Activated CD4-positive, alpha-beta memory T cell treated with anti-CD3 and anti-CD28 coated beads for 36 hours (primary cell): ENCODE measurements around the gene ALDH3A2. TPM values are rescaled to one million over a fixed set of nuclear protein-coding genes. Genes with fewer than 3 reads are reported as not detected.

Experiments
- CTCF ChIA-PET: fragments of 350-600 bp; sonication (Branson Sonifier 250); formaldehyde crosslinking; loops from one replicate; lab custom pipeline; 2021; ENCODE audit warnings: antibody characterized with exemption, inconsistent platforms; lab: Charles Lee
- POLR2A ChIA-PET: fragments of 350-600 bp; sonication (Branson Sonifier 250); formaldehyde crosslinking; loops from one replicate; lab custom pipeline; 2021; ENCODE audit warnings: antibody characterized with exemption; lab: Charles Lee
- DNase-seq: peaks from one replicate; pipeline ENCODE4 v3.0.0-alpha.2; 2020
- H3K27ac Mint-ChIP-seq: one replicate; pipeline ENCODE4 v1.8.0; 2021; ENCODE audit warnings: mixed read lengths
- H3K27me3 Mint-ChIP-seq: one replicate; pipeline ENCODE4 v1.8.0; 2021; ENCODE audit warnings: mixed read lengths
- H3K36me3 Mint-ChIP-seq: one replicate; pipeline ENCODE4 v1.8.0; 2021; ENCODE audit warnings: mixed read lengths
- H3K4me1 Mint-ChIP-seq: one replicate; pipeline ENCODE4 v1.8.0; 2021; ENCODE audit warnings: low read depth, mixed read lengths
- H3K4me3 Mint-ChIP-seq: one replicate; pipeline ENCODE4 v1.8.0; 2021; ENCODE audit warnings: mild to moderate bottlenecking, mixed read lengths
- H3K9me3 Mint-ChIP-seq: one replicate; pipeline ENCODE4 v1.8.0; 2021; ENCODE audit warnings: mixed read lengths
- intact Hi-C: fragments of 100-400 bp; cut with micrococcal nuclease; formaldehyde crosslinking; loops from one replicate; pipeline ENCODE4 v1.15.1; 2023
- total RNA-seq, 2 experiments: library from RNA; stranded (reverse); gene quantifications; one replicate each; pipeline ENCODE4 v1.2.3, GENCODE V29; 2021

ALDH3A2 gene
- total RNA-seq, 2 experiments from 2014 or later: 27.3 to 35.7 TPM

DNA sequence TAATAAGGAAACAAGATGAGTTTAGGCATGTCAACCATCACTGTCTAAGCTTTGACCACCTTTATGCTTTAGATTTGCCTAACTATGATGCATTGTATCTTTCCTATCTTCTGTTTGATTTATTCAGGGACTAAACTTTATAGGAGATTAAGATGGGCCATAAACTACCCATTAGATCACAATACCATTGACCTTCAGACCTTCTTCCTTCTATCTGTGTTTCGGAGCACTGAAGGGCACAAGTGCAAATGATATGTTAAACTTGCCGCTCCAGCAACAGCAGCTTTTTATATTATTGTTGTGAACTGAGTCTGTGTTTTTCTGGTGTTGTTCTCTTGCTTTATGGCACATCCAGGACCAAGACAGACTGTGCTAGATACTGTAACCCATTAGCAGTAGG lies 16.6 kb upstream of the ALDH3A2 start:
- Mint-ChIP-seq H3K36me3 (no peaks in the 10 kb centered on the region), H3K27me3 (peaks cover 7% of the 10 kb centered on the region), H3K27ac (no peak overlapping the region), H3K4me1 (no peaks in the 10 kb centered on the region), H3K9me3 (no peaks in the 10 kb centered on the region), H3K4me3 (no peak overlapping the region)
- DNase-seq: no peak
- ChIA-PET CTCF (interaction anchor here (1.2 kb wide), 1 partner anchor 134 kb away, joined by 5 read pairs; no protein-coding TSS in a partner anchor), POLR2A (no interaction called here)
- intact Hi-C loops: no loop called here

- CTCF ChIA-PET: interaction anchor here (0.8 to 1.9 kb wide), 2 partner anchors 103 to 121 kb away, joined by 4 to 7 read pairs; no protein-coding TSS in a partner anchor
- Mint-ChIP-seq H3K4me1 (peaks cover 16% of the 10 kb centered on the region), H3K27me3 (peaks cover 5% of the 10 kb centered on the region), H3K36me3 (no peaks in the 10 kb centered on the region), H3K4me3 (no peak overlapping the region), H3K9me3 (no peaks in the 10 kb centered on the region), H3K27ac (no peak overlapping the region)
- intact Hi-C loops: no loop called here
- POLR2A ChIA-PET: no interaction called here
- no peak for DNase-seq
Measured at GRCh38 chr17:19641687-19642372, 6.7 kb upstream of the ALDH3A2 start.

DNA sequence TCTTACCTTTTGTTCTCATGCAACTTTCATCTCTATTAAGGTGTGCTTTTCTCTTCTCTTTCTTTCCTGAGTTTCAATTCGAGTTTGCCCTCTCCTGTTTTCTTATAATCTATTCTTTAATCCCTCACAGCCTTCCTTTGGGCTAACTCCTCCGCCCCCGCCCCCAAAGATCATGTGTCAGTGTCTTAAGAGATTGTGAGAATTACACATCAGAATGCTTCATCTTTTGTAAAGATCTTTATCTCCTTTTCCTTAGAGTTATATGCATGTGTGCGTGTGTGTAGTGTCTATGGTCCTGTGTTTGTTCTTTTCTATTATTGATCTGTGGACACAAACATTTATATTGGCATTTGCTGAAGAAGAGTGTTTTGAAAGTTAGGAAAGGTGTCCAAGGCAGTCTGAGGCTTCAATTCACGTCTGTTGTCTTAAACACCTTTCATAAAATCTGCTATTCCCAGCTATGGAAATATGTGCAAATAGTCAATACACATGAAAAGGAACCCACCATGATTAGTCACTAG lies 6.1 kb upstream of the ALDH3A2 start:
- peaks cover 22% of the 10 kb centered on the region for H3K4me1 Mint-ChIP-seq
- H3K27me3 Mint-ChIP-seq: peaks cover 2% of the 10 kb centered on the region
- ChIA-PET POLR2A (no interaction called here), CTCF (interaction anchor here (1.1 to 1.9 kb wide), 2 partner anchors 102 to 120 kb away, joined by 4 to 7 read pairs; no protein-coding TSS in a partner anchor)
- H3K9me3 Mint-ChIP-seq: no peaks in the 10 kb centered on the region
- no peak overlapping the region for H3K4me3 Mint-ChIP-seq
- intact Hi-C loops: no loop called here
- no peaks in the 10 kb centered on the region for H3K36me3 Mint-ChIP-seq
- no peak for DNase-seq
- H3K27ac Mint-ChIP-seq: no peak overlapping the region

GRCh38 chr17:19644493-19645210 lies 3.9 kb upstream of the ALDH3A2 start:
- intact Hi-C loops: loop anchor here (5.0 kb wide), 1 partner anchor 267 kb away; the partner anchor contains the start of gene MAPK7
- Mint-ChIP-seq H3K4me1 (peaks cover 34% of the 10 kb centered on the region), H3K4me3 (no peak overlapping the region), H3K9me3 (no peaks in the 10 kb centered on the region), H3K27me3 (peaks cover 2% of the 10 kb centered on the region), H3K36me3 (no peaks in the 10 kb centered on the region), H3K27ac (no peak overlapping the region)
- ChIA-PET CTCF (interaction anchor here (1.1 to 6.0 kb wide), 5 partner anchors 9 to 132 kb away, joined by 3 to 50 read pairs (median 4); no protein-coding TSS in a partner anchor), POLR2A (no interaction called here)
- DNase-seq: no peak

- POLR2A ChIA-PET: no interaction called here
- Mint-ChIP-seq H3K4me1 (peaks cover 37% of the 10 kb centered on the region), H3K4me3 (no peak overlapping the region)
Measured at GRCh38 chr17:19645734-19646201, 2.8 kb upstream of the ALDH3A2 start.

GRCh38 chr17:19646788-19647696 lies 1.5 kb upstream of the ALDH3A2 start:
- peaks cover 43% of the 10 kb centered on the region for H3K4me1 Mint-ChIP-seq
- intact Hi-C loops: loop anchor here (2.0 to 5.0 kb wide), 2 partner anchors 132 to 270 kb away; partner anchors contain the start of gene MAPK7
- DNase-seq: peak; percentile 18
- H3K36me3 Mint-ChIP-seq: no peaks in the 10 kb centered on the region
- CTCF ChIA-PET: interaction anchor here (1.1 to 6.0 kb wide), 10 partner anchors 9 to 284 kb away, joined by 3 to 50 read pairs (median 14); partner anchors contain the start of genes B9D1 and SLC47A1
- no peaks in the 10 kb centered on the region for H3K9me3 Mint-ChIP-seq
- H3K27me3 Mint-ChIP-seq: no peaks in the 10 kb centered on the region
- POLR2A ChIA-PET: interaction anchor here (0.6 to 0.7 kb wide), 2 partner anchors 138 to 173 kb away, joined by 3 read pairs; no protein-coding TSS in a partner anchor
- peak overlapping the region; percentile 91 for H3K4me3 Mint-ChIP-seq
- peak overlapping the region; percentile 86 for H3K27ac Mint-ChIP-seq

More at GRCh38 chr17:19645734-19646201, 2.8 kb upstream of the ALDH3A2 start:
- H3K36me3 Mint-ChIP-seq: no peaks in the 10 kb centered on the region
- intact Hi-C loops: loop anchor here (2.0 to 5.0 kb wide), 2 partner anchors 131 to 268 kb away; partner anchors contain the start of gene MAPK7
- no peaks in the 10 kb centered on the region for H3K9me3 Mint-ChIP-seq
- peak; percentile 77 for DNase-seq
- H3K27me3 Mint-ChIP-seq: peaks cover 2% of the 10 kb centered on the region
- CTCF ChIA-PET: interaction anchor here (0.5 to 6.0 kb wide), 15 partner anchors 8 to 133 kb away, joined by 3 to 50 read pairs (median 4); partner anchors contain the start of gene SLC47A1
- no peak overlapping the region for H3K27ac Mint-ChIP-seq

GRCh38 chr17:19647697-19648474 lies 665 bp upstream of the ALDH3A2 start:
- no peaks in the 10 kb centered on the region for H3K36me3 Mint-ChIP-seq
- peak; percentile 59 for DNase-seq
- H3K9me3 Mint-ChIP-seq: no peaks in the 10 kb centered on the region
- H3K4me3 Mint-ChIP-seq: peak overlapping the region; percentile 91
- H3K27me3 Mint-ChIP-seq: no peaks in the 10 kb centered on the region
- ChIA-PET POLR2A (interaction anchor here (0.6 to 1.7 kb wide), 7 partner anchors 14 to 285 kb away, joined by 3 to 4 read pairs (median 3); partner anchors contain the start of genes B9D1 and SLC47A1), CTCF (interaction anchor here (1.3 to 6.0 kb wide), 9 partner anchors 9 to 285 kb away, joined by 3 to 50 read pairs (median 14); partner anchors contain the start of gene B9D1)
- intact Hi-C loops: loop anchor here (2.0 to 5.0 kb wide), 4 partner anchors 119 to 271 kb away; partner anchors contain the start of gene MAPK7
- peaks cover 36% of the 10 kb centered on the region for H3K4me1 Mint-ChIP-seq
- peak overlapping the region; percentile 86 for H3K27ac Mint-ChIP-seq

DNA sequence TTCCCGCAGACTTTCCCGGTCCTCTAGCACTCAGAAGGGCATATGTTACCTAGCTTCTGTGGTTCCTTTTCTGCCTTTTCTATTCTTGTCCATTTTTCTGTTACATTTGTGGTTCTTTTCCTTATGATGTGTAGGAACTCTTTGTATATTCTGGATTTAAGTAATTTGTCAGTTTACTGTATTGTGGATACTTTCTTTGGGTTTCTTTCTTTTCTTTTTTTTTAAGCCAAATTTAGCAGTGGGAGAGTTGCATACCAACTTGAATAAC lies 657 bp downstream of the ALDH3A2 start:
- no peaks in the 10 kb centered on the region for H3K27me3 Mint-ChIP-seq
- DNase-seq: no peak
- H3K27ac Mint-ChIP-seq: no peak overlapping the region
- POLR2A ChIA-PET: interaction anchor here (1.0 to 1.7 kb wide), 3 partner anchors 12 to 115 kb away, joined by 3 to 4 read pairs (median 4); partner anchors contain the start of gene SLC47A1
- CTCF ChIA-PET: interaction anchor here (1.1 to 6.0 kb wide), 6 partner anchors 11 to 137 kb away, joined by 3 to 50 read pairs (median 26); no protein-coding TSS in a partner anchor
- peaks cover 9% of the 10 kb centered on the region for H3K36me3 Mint-ChIP-seq
- intact Hi-C loops: loop anchor here (1.0 to 5.0 kb wide), 4 partner anchors 75 to 272 kb away; partner anchors contain the start of gene MAPK7
- H3K4me1 Mint-ChIP-seq: peaks cover 36% of the 10 kb centered on the region
- peak overlapping the region; percentile 91 for H3K4me3 Mint-ChIP-seq
- no peaks in the 10 kb centered on the region for H3K9me3 Mint-ChIP-seq

DNA sequence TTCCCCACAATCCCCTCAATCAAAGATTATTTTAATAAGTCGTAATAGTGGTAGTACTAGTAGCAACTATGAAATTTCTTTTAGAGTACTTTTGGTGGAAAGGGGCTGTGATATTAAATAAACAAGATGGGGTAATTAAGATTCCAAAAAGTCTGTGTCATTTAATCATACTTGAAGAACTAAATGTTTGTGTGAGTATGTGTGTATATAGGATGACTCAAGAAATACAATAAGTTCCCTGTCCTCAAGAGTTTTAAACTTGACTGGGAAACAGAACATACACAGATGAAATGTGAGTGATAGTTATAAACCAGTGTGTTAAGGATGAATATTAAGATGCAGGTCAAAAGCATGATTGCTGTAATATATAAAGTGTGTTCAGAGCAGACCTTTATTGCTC lies 2.3 kb downstream of the ALDH3A2 start:
- no peaks in the 10 kb centered on the region for H3K9me3 Mint-ChIP-seq

More for the DNA sequence above, 2.3 kb downstream of the ALDH3A2 start:
- intact Hi-C loops: no loop called here
- Mint-ChIP-seq H3K27me3 (no peaks in the 10 kb centered on the region), H3K36me3 (peaks cover 10% of the 10 kb centered on the region), H3K4me1 (peaks cover 35% of the 10 kb centered on the region), H3K4me3 (no peak overlapping the region), H3K27ac (no peak overlapping the region)
- ChIA-PET CTCF (interaction anchor here (0.6 kb wide), 1 partner anchor 94 kb away, joined by 3 read pairs; no protein-coding TSS in a partner anchor), POLR2A (no interaction called here)
- no peak for DNase-seq
